H9 (cell line): Measurements from ENCODE around the gene TRERF1. TPM values are rescaled to one million over a fixed set of nuclear protein-coding genes. Genes with fewer than 3 reads are reported as not detected.

ENCODE experiments used
- DNase-seq: peaks from one replicate; pipeline ENCODE4 v3.0.0-alpha.2; 2017
- H2AFZ ChIP-seq: one replicate; pipeline ENCODE4 v1.6.1; 2013; ENCODE audit warnings: mild to moderate bottlenecking, low read length, control low read depth, moderate library complexity
- H2AK5ac ChIP-seq: 2 replicates; pipeline ENCODE4 v1.6.1; 2013; ENCODE audit warnings: low read length, control low read depth, mixed read lengths; ENCODE audit not compliant: insufficient read length
- H2BK120ac ChIP-seq: one replicate; pipeline ENCODE4 v1.6.1; 2013; ENCODE audit warnings: low read depth, mild to moderate bottlenecking, low read length, control low read depth, inconsistent platforms; ENCODE audit not compliant: poor library complexity, severe bottlenecking
- H2BK12ac ChIP-seq: 2 replicates; pipeline ENCODE4 v1.6.1; 2013; ENCODE audit warnings: low read length, control low read depth, mixed read lengths, low read depth; ENCODE audit not compliant: insufficient read length
- H2BK15ac ChIP-seq: 2 replicates; pipeline ENCODE4 v1.6.1; 2013; ENCODE audit warnings: low read depth, low read length, control low read depth
- H2BK20ac ChIP-seq: one replicate; pipeline ENCODE4 v1.6.1; 2013; ENCODE audit warnings: low read depth, mild to moderate bottlenecking, low read length, control low read depth, inconsistent platforms; ENCODE audit not compliant: poor library complexity, severe bottlenecking
- H2BK5ac ChIP-seq: 2 replicates; pipeline ENCODE4 v1.6.1; 2013; ENCODE audit warnings: low read length, control low read depth, mixed read lengths; ENCODE audit not compliant: insufficient read length
- H3K14ac ChIP-seq: 2 replicates; pipeline ENCODE4 v1.6.1; 2013; ENCODE audit warnings: low read length, control low read depth; ENCODE audit not compliant: insufficient read depth
- H3K18ac ChIP-seq: 2 replicates; pipeline ENCODE4 v1.6.1; 2013; ENCODE audit warnings: low read depth, mild to moderate bottlenecking, mixed read lengths, low read length, control low read depth; ENCODE audit not compliant: insufficient read length
- H3K23ac ChIP-seq: 2 replicates; pipeline ENCODE4 v1.6.1; 2013; ENCODE audit warnings: low read length, control low read depth, mixed read lengths, low read depth; ENCODE audit not compliant: insufficient read length
- H3K23me2 ChIP-seq: 2 replicates; pipeline ENCODE4 v1.6.1; 2013; ENCODE audit warnings: low read depth, mild to moderate bottlenecking, mixed read lengths, low read length, control low read depth; ENCODE audit not compliant: insufficient read length, poor library complexity, severe bottlenecking
- H3K27ac ChIP-seq: 2 replicates; pipeline ENCODE4 v1.5.1; 2013; ENCODE audit warnings: low read length, control low read depth, mixed read lengths, low read depth; ENCODE audit not compliant: insufficient read length
- H3K27me3 ChIP-seq: 2 replicates; pipeline ENCODE4 v1.6.1; 2013; ENCODE audit warnings: low read length, control low read depth, inconsistent platforms; ENCODE audit not compliant: insufficient read depth
- H3K4ac ChIP-seq: 2 replicates; pipeline ENCODE4 v1.6.1; 2013; ENCODE audit warnings: low read depth, mild to moderate bottlenecking, control low read depth, inconsistent platforms, low read length, moderate library complexity
- H3K4me1 ChIP-seq: 2 replicates; pipeline ENCODE4 v1.6.1; 2013; ENCODE audit warnings: low read length, control low read depth, inconsistent platforms; ENCODE audit not compliant: insufficient read depth
- H3K4me2 ChIP-seq: 2 replicates; pipeline ENCODE4 v1.6.1; 2013; ENCODE audit warnings: low read length, control low read depth, mixed read lengths; ENCODE audit not compliant: insufficient read length, insufficient read depth
- H3K56ac ChIP-seq: 2 replicates; pipeline ENCODE4 v1.6.1; 2013; ENCODE audit warnings: low read depth, mild to moderate bottlenecking, mixed read lengths, low read length, control low read depth; ENCODE audit not compliant: insufficient read length
- H3K79me1 ChIP-seq: 2 replicates; pipeline ENCODE4 v1.6.1; 2013; ENCODE audit warnings: low read depth, mild to moderate bottlenecking, moderate library complexity, low read length, control low read depth, inconsistent platforms; ENCODE audit not compliant: insufficient read depth, poor library complexity, severe bottlenecking
- H3K79me2 ChIP-seq: 2 replicates; pipeline ENCODE4 v1.6.1; 2013; ENCODE audit warnings: low read length, control low read depth, inconsistent platforms; ENCODE audit not compliant: insufficient read depth
- H3K9ac ChIP-seq: 2 replicates; pipeline ENCODE4 v1.6.1; 2013; ENCODE audit warnings: low read length, control low read depth, mixed read lengths; ENCODE audit not compliant: insufficient read length; ENCODE audit errors: extremely low read depth
- H3K9me3 ChIP-seq: one replicate; pipeline ENCODE4 v1.6.1; 2013; ENCODE audit warnings: low read depth, low read length, inconsistent platforms; ENCODE audit not compliant: control insufficient read depth
- H3T11ph ChIP-seq: one replicate; pipeline ENCODE4 v1.6.1; 2013; ENCODE audit warnings: mild to moderate bottlenecking, low read length, control low read depth, inconsistent platforms
- H4K20me1 ChIP-seq: one replicate; pipeline ENCODE4 v1.6.1; 2013; ENCODE audit not compliant: control insufficient read depth, insufficient read length, insufficient read depth
- H4K5ac ChIP-seq: 2 replicates; pipeline ENCODE4 v1.6.1; 2013; ENCODE audit warnings: low read depth, mild to moderate bottlenecking, mixed read lengths, low read length, control low read depth; ENCODE audit not compliant: insufficient read length
- H4K8ac ChIP-seq: replicated peaks from 2 replicates; pipeline ENCODE4 v1.6.1; 2013; ENCODE audit warnings: low read length, control low read depth, mixed read lengths, low read depth; ENCODE audit not compliant: insufficient read length
- H4K91ac ChIP-seq: 2 replicates; pipeline ENCODE4 v1.6.1; 2013; ENCODE audit warnings: low read depth, mild to moderate bottlenecking, moderate library complexity, mixed read lengths, low read length, control low read depth; ENCODE audit not compliant: insufficient read length
- H3K27ac Mint-ChIP-seq, 3 experiments: 2 replicates in 2 of 3; 3 replicates in 1 of 3; pipeline ENCODE4 v1.8.0; 2020 to 2021; ENCODE audit warnings: mixed read lengths in 3 of 3, mild to moderate bottlenecking in 1 of 3, moderate library complexity in 1 of 3
- H3K27me3 Mint-ChIP-seq: 2 replicates; pipeline ENCODE4 v1.8.0; 2021; ENCODE audit warnings: low read depth, mild to moderate bottlenecking, moderate library complexity, mixed read lengths
- H3K36me3 Mint-ChIP-seq, 3 experiments: 2 replicates in 2 of 3; 3 replicates in 1 of 3; pipeline ENCODE4 v1.8.0; 2020 to 2021; ENCODE audit warnings: low read depth in 3 of 3, mixed read lengths in 3 of 3; ENCODE audit not compliant: insufficient read depth in 1 of 3
- H3K4me1 Mint-ChIP-seq, 2 experiments: 2 replicates each; pipeline ENCODE4 v1.8.0; 2020; ENCODE audit warnings: mixed read lengths in 2 of 2
- H3K4me3 Mint-ChIP-seq, 2 experiments: 2 replicates in 1 of 2; 3 replicates in 1 of 2; pipeline ENCODE4 v1.8.0; 2020 to 2021; ENCODE audit warnings: mild to moderate bottlenecking in 2 of 2, mixed read lengths in 2 of 2, moderate library complexity in 1 of 2
- H3K9me3 Mint-ChIP-seq, 2 experiments: 2 replicates in 1 of 2; 3 replicates in 1 of 2; pipeline ENCODE4 v1.8.0; 2020; ENCODE audit warnings: mild to moderate bottlenecking in 2 of 2, mixed read lengths in 2 of 2, moderate library complexity in 1 of 2
- CTCF ChIP-seq: fragments of 200-600 bp; sonication (generic); conservative IDR thresholded peaks from 3 replicates; pipeline ENCODE4 v1.8.0; 2021; ENCODE audit warnings: antibody characterized with exemption, mild to moderate bottlenecking
- WGBS: extraction: QIAGEN DNeasy Blood & Tissue Kit; methylation state at CpG from one replicate; pipeline ENCODE4 v1.1.7; 2013; ENCODE audit warnings: missing lambda C conversion rate, low lambda C conversion rate, mixed read lengths; ENCODE audit not compliant: insufficient read length; ENCODE audit errors: extremely low coverage; 5-methylcytosine and 5-hydroxymethylcytosine counted together
- total RNA-seq: library from RNA; stranded (reverse); gene quantifications from 2 replicates; pipeline ENCODE4 v1.2.1, GENCODE V29; 2021

TRERF1 gene
- total RNA-seq, 1 experiment from 2014 or later, result 19.7 TPM

GRCh38 chr6:42316981-42317380 is 134.7 kb downstream of the TRERF1 start:
- no peak overlapping the region for H3K27ac ChIP-seq
- no CpG with 5 or more reads among the region's 2 CpGs for WGBS
- no peaks in the 10 kb centered on the region for H3K79me1 ChIP-seq
- no peak overlapping the region for H3T11ph ChIP-seq
- H3K18ac ChIP-seq, result no peak overlapping the region
- H3K9ac ChIP-seq, result no peak overlapping the region
- peaks cover 8% of the 10 kb centered on the region for H3K4me1 ChIP-seq
- Mint-ChIP-seq H3K4me1 (peaks cover 39 to 49% of the 10 kb centered on the region in 2 experiments), H3K27me3 (no peaks in the 10 kb centered on the region), H3K4me3 (no peak overlapping the region; a peak in 1 of 5 replicates), H3K9me3 (no peaks in the 10 kb centered on the region), H3K27ac (peak overlapping the region in 2 of 3 experiments; percentile 31 to 50; a peak in 3 of 7 replicates), H3K36me3 (peaks cover 0 to under 1% (median 0%) of the 10 kb centered on the region in 3 experiments; a peak in 3 of 7 replicates)
- H3K23me2 ChIP-seq, result no peaks in the 10 kb centered on the region
- H2AFZ ChIP-seq, result no peak overlapping the region
- no peak overlapping the region for H2BK20ac ChIP-seq
- H2BK12ac ChIP-seq, result no peak overlapping the region
- no peak overlapping the region for H2BK15ac ChIP-seq
- no peak overlapping the region for H3K4me2 ChIP-seq
- H3K79me2 ChIP-seq, result no peaks in the 10 kb centered on the region
- H3K56ac ChIP-seq, result no peak overlapping the region
- no peak overlapping the region for H2BK5ac ChIP-seq
- H4K20me1 ChIP-seq, result no peaks in the 10 kb centered on the region
- H3K9me3 ChIP-seq, result no peaks in the 10 kb centered on the region
- no peak overlapping the region for H3K23ac ChIP-seq
- H2BK120ac ChIP-seq, result no peak overlapping the region
- H4K5ac ChIP-seq, result no peak overlapping the region
- no peak for TF ChIP-seq CTCF
- no peak overlapping the region for H2AK5ac ChIP-seq
- no peak overlapping the region for H4K91ac ChIP-seq
- DNase-seq, result no peak
- no peak overlapping the region for H4K8ac ChIP-seq
- no peaks in the 10 kb centered on the region for H3K27me3 ChIP-seq
- no peak overlapping the region for H3K4ac ChIP-seq
- H3K14ac ChIP-seq, result no peak overlapping the region
